Measurements from ENCODE around the gene GTPBP6. TPM values are rescaled to one million over a fixed set of nuclear protein-coding genes. Genes with fewer than 3 reads are reported as not detected.
"Not testable (repeated sequence)": the region's sequence is repeated elsewhere in the genome, so short reads cannot be mapped to it uniquely, and the experiment has no call there.

Gene GTPBP6
- total RNA-seq, 3 donors from 2014 or later (not counting 1 experiment from before 2014, with no cell fraction given) = 46.9 to 62.8 (median 49.8) TPM

DNA sequence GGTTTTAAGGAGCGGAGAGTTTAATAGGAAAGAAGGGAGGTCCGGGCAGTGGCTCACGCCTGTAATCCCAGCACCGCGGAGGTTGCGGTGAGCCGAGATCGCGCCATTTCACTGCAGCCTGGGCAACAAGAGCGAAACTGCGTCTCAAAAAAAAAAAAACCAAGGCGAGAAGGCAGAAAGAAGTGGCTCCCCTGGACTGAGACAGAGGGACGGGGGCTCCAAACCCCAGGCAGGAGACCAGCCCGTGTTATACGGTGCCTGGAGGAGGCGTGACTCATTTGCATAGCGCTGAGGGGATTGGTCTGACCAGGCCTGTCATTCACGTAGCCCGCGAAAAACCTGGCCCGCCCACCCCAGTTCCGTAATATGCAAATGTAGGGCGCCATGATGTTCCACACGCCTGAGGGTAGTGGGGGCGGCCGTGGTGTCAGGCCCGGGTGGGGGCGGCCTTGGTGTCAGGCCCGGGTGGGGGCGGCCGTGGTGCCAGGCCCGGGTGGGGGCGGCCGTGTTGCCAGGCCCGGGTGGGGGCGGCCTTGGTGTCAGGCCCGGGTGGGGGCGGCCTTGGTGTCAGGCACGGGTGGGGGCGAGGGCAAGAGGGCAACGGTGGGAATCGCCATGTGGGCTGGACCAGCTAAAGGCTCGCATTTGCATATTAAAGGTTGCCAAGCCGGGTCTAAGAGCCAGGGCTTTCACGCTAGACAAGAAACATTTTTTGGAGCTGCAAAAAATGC, 35.3 kb downstream of the GTPBP6 start:
- intact Hi-C loops (cut with micrococcal nuclease) = loop anchor here (2.0 kb wide), 1 partner anchor 36 kb away; the partner anchor contains the start of gene GTPBP6
- Mint-ChIP-seq H3K27me3 (ENCODE audit: low read depth in 2 of 2) (no peaks in the 10 kb centered on the region), H3K9me3 (no peaks in the 10 kb centered on the region), H3K4me3 (peak overlapping the region; percentile 87), H3K36me3 (no peaks in the 10 kb centered on the region), H3K27ac (peak overlapping the region; percentile 77 to 90), H3K4me1 (peaks cover 0 to 27% of the 10 kb centered on the region in 2 donors)
- peaks cover 12% of the 10 kb centered on the region for H3K4me1 ChIP-seq (ENCODE audit: control insufficient read depth, insufficient read depth, low read length)
- ATAC-seq = peak; percentile 98 to 99 (median 99)
- peaks cover 3% of the 10 kb centered on the region for H3K36me3 ChIP-seq (ENCODE audit: control insufficient read depth, insufficient read depth, low read length)
- under 1% methylated on average over 43 of the region's 45 CpGs for WGBS (ENCODE audit: insufficient coverage)
- TF ChIP-seq, protein P1, sequence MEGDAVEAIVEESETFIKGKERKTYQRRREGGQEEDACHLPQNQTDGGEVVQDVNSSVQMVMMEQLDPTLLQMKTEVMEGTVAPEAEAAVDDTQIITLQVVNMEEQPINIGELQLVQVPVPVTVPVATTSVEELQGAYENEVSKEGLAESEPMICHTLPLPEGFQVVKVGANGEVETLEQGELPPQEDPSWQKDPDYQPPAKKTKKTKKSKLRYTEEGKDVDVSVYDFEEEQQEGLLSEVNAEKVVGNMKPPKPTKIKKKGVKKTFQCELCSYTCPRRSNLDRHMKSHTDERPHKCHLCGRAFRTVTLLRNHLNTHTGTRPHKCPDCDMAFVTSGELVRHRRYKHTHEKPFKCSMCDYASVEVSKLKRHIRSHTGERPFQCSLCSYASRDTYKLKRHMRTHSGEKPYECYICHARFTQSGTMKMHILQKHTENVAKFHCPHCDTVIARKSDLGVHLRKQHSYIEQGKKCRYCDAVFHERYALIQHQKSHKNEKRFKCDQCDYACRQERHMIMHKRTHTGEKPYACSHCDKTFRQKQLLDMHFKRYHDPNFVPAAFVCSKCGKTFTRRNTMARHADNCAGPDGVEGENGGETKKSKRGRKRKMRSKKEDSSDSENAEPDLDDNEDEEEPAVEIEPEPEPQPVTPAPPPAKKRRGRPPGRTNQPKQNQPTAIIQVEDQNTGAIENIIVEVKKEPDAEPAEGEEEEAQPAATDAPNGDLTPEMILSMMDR (IDR thresholded peaks at IDR 0.05) = no peak
- H3K9me3 ChIP-seq (ENCODE audit: control insufficient read depth, insufficient read depth, low read length) = no peaks in the 10 kb centered on the region
- no peaks in the 10 kb centered on the region for H3K27me3 ChIP-seq (ENCODE audit: control insufficient read depth, insufficient read depth, low read length)
- peak overlapping the region; percentile 59 for H3K27ac ChIP-seq (ENCODE audit: low read length)
- DNase-seq = peak; percentile 80 to 94
- peak overlapping the region; percentile 76 for H3K4me3 ChIP-seq (ENCODE audit: low read length)

DNA sequence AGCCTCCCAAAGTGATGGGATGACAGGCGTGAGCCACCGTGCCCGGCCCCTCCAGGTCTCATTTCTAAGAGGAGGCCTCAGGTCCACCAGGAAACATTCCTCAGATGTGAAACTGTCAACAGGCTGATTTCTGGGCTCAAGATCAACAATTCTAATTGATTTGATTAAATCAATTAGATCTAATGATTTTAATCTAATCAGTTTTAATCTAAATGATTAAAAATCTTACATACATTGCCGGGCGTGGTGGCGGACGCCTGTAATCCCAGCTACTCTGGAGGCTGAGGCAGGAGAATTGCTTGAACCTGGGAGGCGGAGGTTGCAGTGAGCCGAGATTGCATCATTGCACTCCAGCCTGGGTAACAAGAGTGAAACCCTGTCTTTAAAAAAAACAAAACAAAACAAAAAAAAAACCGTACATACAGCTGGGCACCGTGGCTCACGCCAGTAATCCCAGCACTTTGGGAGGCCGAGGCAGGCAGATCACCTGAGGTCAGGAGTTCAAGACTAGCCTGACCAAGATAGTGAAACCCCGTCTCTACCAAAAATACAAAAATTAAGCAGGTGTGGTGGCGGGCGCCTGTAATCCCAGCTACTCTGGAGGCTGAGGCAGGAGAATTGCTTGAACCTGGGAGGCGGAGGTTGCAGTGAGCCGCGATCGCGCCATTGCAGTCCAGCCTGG, 36.5 kb downstream of the GTPBP6 start:
- not testable (repeated sequence) for H3K27me3 ChIP-seq (ENCODE audit: control insufficient read depth, insufficient read depth, low read length); H3K36me3 ChIP-seq (ENCODE audit: control insufficient read depth, insufficient read depth, low read length); DNase-seq; H3K27me3 Mint-ChIP-seq (ENCODE audit: low read depth in 2 of 2); H3K9me3 Mint-ChIP-seq; H3K36me3 Mint-ChIP-seq; H3K4me3 ChIP-seq (ENCODE audit: low read length); ATAC-seq; H3K9me3 ChIP-seq (ENCODE audit: control insufficient read depth, insufficient read depth, low read length); H3K27ac ChIP-seq (ENCODE audit: low read length)
- intact Hi-C loops (cut with micrococcal nuclease) = loop anchor here (2.0 kb wide), 1 partner anchor 37 kb away; the partner anchor contains the start of gene GTPBP6
- peaks cover 0 to 31% of the 10 kb centered on the region in 2 donors for H3K4me1 Mint-ChIP-seq
- WGBS (ENCODE audit: insufficient coverage) = 92% methylated on average over 18 of the region's 21 CpGs
- H3K4me1 ChIP-seq (ENCODE audit: control insufficient read depth, insufficient read depth, low read length) = peaks cover 12% of the 10 kb centered on the region
- peak overlapping the region in 1 of 2 donors; percentile 90 for H3K27ac Mint-ChIP-seq
- peak overlapping the region; percentile 9 for H3K4me3 Mint-ChIP-seq

DNA sequence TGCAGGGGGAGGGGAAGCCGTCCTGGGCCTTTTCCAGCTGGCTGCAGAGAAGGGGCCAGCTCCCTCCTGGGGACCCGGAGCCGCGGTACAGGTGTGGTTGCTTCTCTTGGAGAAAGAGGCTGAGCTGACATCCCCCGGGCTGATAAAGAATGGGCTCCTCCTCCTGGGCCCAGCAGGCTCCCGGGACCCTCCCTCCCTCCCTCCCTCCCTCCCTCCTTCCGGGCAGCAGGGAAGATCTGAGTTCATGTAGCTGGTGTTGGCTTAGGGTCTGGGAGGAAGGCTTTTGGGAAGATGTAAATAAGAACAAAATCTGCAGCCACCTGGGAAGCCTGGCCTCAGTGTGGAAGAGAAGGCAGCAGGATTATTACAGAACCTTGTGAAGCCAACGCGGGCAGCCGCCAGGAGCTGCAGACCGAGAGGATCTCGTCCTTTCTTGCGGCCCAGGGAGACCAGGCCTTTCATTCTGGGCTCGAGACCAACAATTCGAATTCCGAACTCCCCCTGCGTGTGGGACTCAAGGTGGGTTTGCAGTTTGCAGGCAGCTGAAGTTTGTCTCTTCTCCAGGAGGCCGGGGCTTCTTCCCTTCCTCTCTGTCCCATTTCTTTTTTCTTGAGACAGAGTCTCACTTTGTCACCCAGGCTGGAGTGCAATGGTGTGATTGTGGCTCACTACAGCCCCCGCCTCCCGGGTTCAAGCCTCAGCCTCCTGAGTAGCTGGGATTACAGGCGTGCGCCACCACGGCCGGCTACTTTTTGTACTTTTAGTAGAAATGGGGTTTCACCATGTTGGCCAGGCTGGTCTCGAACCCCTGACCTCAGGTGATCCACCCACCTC, 37.2 kb downstream of the GTPBP6 start, which contains the start of gene PLCXD1:
PLCXD1 (plus strand) TSS at position 216 of the 834 bp plus-strand sequence. CDS start 2,807 bp downstream, outside the sequence.
- H3K27ac Mint-ChIP-seq = peak within 1 kb of the TSS in 1 of 2 donors; percentile 90
- DNase-seq = peak in 1 of 2 donors; percentile 24
- intact Hi-C loops (cut with micrococcal nuclease) = no loop called here

DNA sequence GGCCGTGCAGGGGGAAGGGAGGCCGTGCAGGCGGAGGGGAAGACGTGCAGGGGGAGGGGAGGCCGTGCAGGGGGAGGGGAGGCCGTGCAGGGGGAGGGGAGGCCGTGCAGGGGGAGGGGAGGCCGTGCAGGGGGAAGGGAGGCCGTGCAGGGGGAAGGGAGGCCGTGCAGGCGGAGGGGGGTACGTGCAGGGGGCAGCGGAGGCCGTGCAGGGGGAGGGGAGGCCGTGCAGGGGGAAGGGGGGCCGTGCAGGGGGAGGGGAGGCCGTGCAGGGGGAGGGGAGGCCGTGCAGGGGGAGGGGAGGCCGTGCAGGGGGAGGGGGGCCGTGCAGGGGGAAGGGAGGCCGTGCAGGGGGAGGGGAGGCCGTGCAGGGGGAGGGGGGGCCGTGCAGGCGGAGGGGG, 37.9 kb downstream of the GTPBP6 start:
- H3K4me3 Mint-ChIP-seq; H3K36me3 Mint-ChIP-seq; H3K27ac Mint-ChIP-seq; H3K4me3 ChIP-seq (ENCODE audit: low read length); H3K9me3 ChIP-seq (ENCODE audit: control insufficient read depth, insufficient read depth, low read length); H3K27me3 Mint-ChIP-seq (ENCODE audit: low read depth in 2 of 2); H3K9me3 Mint-ChIP-seq; H3K27ac ChIP-seq (ENCODE audit: low read length); DNase-seq; H3K36me3 ChIP-seq (ENCODE audit: control insufficient read depth, insufficient read depth, low read length); H3K27me3 ChIP-seq (ENCODE audit: control insufficient read depth, insufficient read depth, low read length); intact Hi-C loops (cut with micrococcal nuclease); ATAC-seq: not testable (repeated sequence)
- peaks cover 0 to 43% of the 10 kb centered on the region in 2 donors for H3K4me1 Mint-ChIP-seq
- no CpG with 5 or more reads among the region's 24 CpGs for WGBS (ENCODE audit: insufficient coverage)
- H3K4me1 ChIP-seq (ENCODE audit: control insufficient read depth, insufficient read depth, low read length) = peaks cover 25% of the 10 kb centered on the region

More for the DNA sequence above, 37.2 kb downstream of the GTPBP6 start, which contains the start of gene PLCXD1:
- TF ChIP-seq, protein P1 (IDR thresholded peaks at IDR 0.05) = no peak
- WGBS (ENCODE audit: insufficient coverage) = 67% methylated on average over 23 of the region's 25 CpGs
- Histone ChIP-seq H3K9me3 (ENCODE audit: control insufficient read depth, insufficient read depth, low read length) (no peaks in the 10 kb centered on the region), H3K27ac (ENCODE audit: low read length) (no peak within 1 kb of the TSS), H3K4me1 (ENCODE audit: control insufficient read depth, insufficient read depth, low read length) (peaks cover 19% of the 10 kb centered on the region), H3K27me3 (ENCODE audit: control insufficient read depth, insufficient read depth, low read length) (no peaks in the 10 kb centered on the region), H3K36me3 (ENCODE audit: control insufficient read depth, insufficient read depth, low read length) (peaks cover 3% of the 10 kb centered on the region), H3K4me3 (ENCODE audit: low read length) (no peak within 1 kb of the TSS)
- peak within 1 kb of the TSS; percentile 59 for H3K4me3 Mint-ChIP-seq
- no peaks in the 10 kb centered on the region for H3K36me3 Mint-ChIP-seq
- ATAC-seq = no peak
- H3K9me3 Mint-ChIP-seq = no peaks in the 10 kb centered on the region
- H3K4me1 Mint-ChIP-seq = peaks cover 0 to 37% of the 10 kb centered on the region in 2 donors
- H3K27me3 Mint-ChIP-seq (ENCODE audit: low read depth in 2 of 2) = no peaks in the 10 kb centered on the region

DNA sequence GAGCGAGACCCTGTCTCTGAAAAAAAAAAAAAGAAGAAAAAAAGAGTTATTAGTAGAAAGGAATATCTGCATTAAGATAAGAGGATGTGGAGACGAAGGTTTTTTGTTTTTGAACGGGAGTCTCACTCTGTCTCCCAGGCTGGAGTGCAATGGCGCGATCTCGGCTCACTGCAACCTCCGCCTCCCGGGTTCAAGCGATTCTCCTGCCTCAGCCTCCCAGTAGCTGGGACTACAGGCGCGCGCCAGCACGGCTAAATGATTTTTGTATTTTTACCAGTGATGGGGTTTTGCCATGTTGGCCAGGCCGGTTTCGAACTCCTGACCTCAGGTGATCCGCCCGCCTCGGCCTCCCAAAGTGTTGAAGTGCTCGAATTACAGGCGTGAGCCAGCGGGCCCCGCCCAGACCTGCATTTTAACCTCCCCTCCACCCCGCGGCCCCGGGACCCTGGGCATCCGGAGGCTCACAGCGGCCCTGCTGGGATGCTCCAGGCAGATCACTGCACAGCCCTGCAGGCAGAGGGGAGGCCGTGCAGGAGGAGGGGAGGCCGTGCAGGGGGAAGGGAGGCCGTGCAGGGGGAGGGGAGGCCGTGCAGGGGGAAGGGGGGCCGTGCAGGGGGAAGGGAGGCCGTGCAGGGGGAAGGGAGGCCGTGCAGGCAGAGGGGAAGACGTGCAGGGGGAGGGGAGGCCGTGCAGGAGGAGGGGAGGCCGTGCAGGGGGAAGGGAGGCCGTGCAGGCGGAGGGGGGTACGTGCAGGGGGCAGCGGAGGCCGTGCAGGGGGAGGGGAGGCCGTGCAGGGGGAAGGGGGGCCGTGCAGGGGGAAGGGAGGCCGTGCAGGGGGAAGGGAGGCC, 38.6 kb downstream of the GTPBP6 start:
- H3K27ac ChIP-seq (ENCODE audit: low read length); H3K27ac Mint-ChIP-seq; H3K9me3 ChIP-seq (ENCODE audit: control insufficient read depth, insufficient read depth, low read length); H3K36me3 ChIP-seq (ENCODE audit: control insufficient read depth, insufficient read depth, low read length); intact Hi-C loops (cut with micrococcal nuclease); H3K27me3 Mint-ChIP-seq (ENCODE audit: low read depth in 2 of 2); H3K4me3 ChIP-seq (ENCODE audit: low read length); DNase-seq; H3K27me3 ChIP-seq (ENCODE audit: control insufficient read depth, insufficient read depth, low read length); ATAC-seq; H3K9me3 Mint-ChIP-seq; H3K36me3 Mint-ChIP-seq: not testable (repeated sequence)
- peaks cover 33% of the 10 kb centered on the region for H3K4me1 ChIP-seq (ENCODE audit: control insufficient read depth, insufficient read depth, low read length)
- Mint-ChIP-seq H3K4me3 (peak overlapping the region; percentile 56), H3K4me1 (peaks cover 0 to 48% of the 10 kb centered on the region in 2 donors)
- WGBS (ENCODE audit: insufficient coverage) = 68% methylated on average over 38 of the region's 45 CpGs
